ENCODE results near the gene DTHD1. TPM values are rescaled to one million over a fixed set of nuclear protein-coding genes. Genes with fewer than 3 reads are reported as not detected.

Gene DTHD1
- total and polyA plus RNA-seq, 11 donors = 0.14 to 0.83 TPM; not detected in 9

GRCh38 chr4:36348403-36348938 lies 67.1 kb downstream of the DTHD1 start:
- TF ChIP-seq POLR2A (IDR thresholded peaks at IDR 0.05) = no peak
- no peak for TF ChIP-seq CTCF (IDR thresholded peaks at IDR 0.05)
- intact Hi-C loops (cut with DNase I) = no loop called here
- H3K36me3 ChIP-seq = no peaks in the 10 kb centered on the region
- peaks cover 0 to 12% (median 0%) of the 10 kb centered on the region in 12 donors for H3K4me1 ChIP-seq
- peak overlapping the region in 1 of 12 donors; percentile 34 for H3K27ac ChIP-seq
- ATAC-seq (no peak), DNase-seq (no peak)
- no peak overlapping the region for H3K4me3 ChIP-seq
- no peaks in the 10 kb centered on the region for H3K9me3 ChIP-seq
- 73 to 77% (median 76%) methylated on average over 4 of the region's 4 CpGs for WGBS, 4 donors
- no peaks in the 10 kb centered on the region for H3K27me3 ChIP-seq

DNA sequence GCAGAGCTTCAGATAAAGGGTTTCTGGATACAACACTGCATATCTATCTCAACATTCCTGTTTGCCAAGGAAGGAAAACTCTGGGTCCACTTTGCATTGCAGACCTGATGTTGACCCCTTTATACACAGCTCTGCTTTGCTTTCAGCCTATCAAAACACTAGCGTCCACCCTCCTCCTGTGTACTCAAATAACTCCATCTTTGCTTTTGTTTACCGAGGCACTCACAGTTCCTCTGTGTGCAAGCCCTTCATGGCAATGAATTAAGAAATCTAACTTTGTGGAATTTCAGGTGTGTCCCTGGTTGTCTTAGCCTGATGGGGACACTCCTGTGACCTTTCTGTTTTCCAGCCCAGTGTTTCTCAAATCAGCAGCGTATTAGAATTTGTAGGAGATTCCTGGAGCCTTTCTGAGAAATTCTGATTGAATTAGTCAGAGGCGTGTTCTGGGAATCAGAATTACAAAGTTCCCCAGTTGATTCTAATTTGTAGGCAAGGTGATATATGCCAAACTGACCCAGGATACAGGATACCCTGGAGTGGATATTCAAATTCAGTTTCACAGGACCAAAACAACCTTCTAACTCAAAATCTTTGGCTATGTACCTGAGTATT lies 68.6 kb downstream of the DTHD1 start:
- Histone ChIP-seq H3K9me3 (no peaks in the 10 kb centered on the region), H3K4me3 (no peak overlapping the region), H3K27ac (no peak overlapping the region), H3K27me3 (no peaks in the 10 kb centered on the region), H3K36me3 (no peaks in the 10 kb centered on the region), H3K4me1 (peaks cover 0 to 12% (median 0%) of the 10 kb centered on the region in 12 donors)
- DNase-seq (no peak), ATAC-seq (no peak)
- TF ChIP-seq POLR2A (IDR thresholded peaks at IDR 0.05) (no peak), CTCF (IDR thresholded peaks at IDR 0.05) (no peak)
- intact Hi-C loops (cut with DNase I) = loop anchor here in 7 of 10 donors (5.0 to 10.0 kb wide), 4 partner anchors 1025 to 1045 kb away; no protein-coding TSS in a partner anchor
- 49 to 64% (median 57%) methylated on average over 4 of the region's 4 CpGs for WGBS, 4 donors

GRCh38 chr4:36351082-36351666 lies 69.8 kb downstream of the DTHD1 start:
- no peaks in the 10 kb centered on the region for H3K36me3 ChIP-seq
- ATAC-seq (no peak), DNase-seq (peak in 4 of 5 donors; percentile 18 to 72 (median 46))
- 5 to 12% (median 10%) methylated on average over 2 of the region's 2 CpGs for WGBS, 4 donors
- TF ChIP-seq POLR2A (IDR thresholded peaks at IDR 0.05) = no peak
- TF ChIP-seq CTCF (IDR thresholded peaks at IDR 0.05) = peak; percentile 39 to 80 (median 60)
- peaks cover 0 to 12% (median 0%) of the 10 kb centered on the region in 12 donors for H3K4me1 ChIP-seq
- H3K4me3 ChIP-seq = no peak overlapping the region
- intact Hi-C loops (cut with DNase I) = loop anchor here in 7 of 10 donors (5.0 to 10.0 kb wide), 4 partner anchors 1024 to 1044 kb away; no protein-coding TSS in a partner anchor
- H3K9me3 ChIP-seq = no peaks in the 10 kb centered on the region
- H3K27me3 ChIP-seq = no peaks in the 10 kb centered on the region
- H3K27ac ChIP-seq = no peak overlapping the region

- DNase-seq = no peak
- H3K4me1 ChIP-seq = peaks cover 0 to under 1% (median 0%) of the 10 kb centered on the region in 12 donors
- ATAC-seq = no peak
- no peaks in the 10 kb centered on the region for H3K9me3 ChIP-seq
- intact Hi-C loops (cut with DNase I) = loop anchor here in 7 of 10 donors (5.0 to 10.0 kb wide), 4 partner anchors 1021 to 1041 kb away; no protein-coding TSS in a partner anchor
- WGBS, 4 donors = 42 to 68% (median 55%) methylated on average over 2 of the region's 2 CpGs
- no peaks in the 10 kb centered on the region for H3K27me3 ChIP-seq
- H3K27ac ChIP-seq = no peak overlapping the region
- TF ChIP-seq POLR2A (IDR thresholded peaks at IDR 0.05) (no peak), CTCF (IDR thresholded peaks at IDR 0.05) (no peak)
- no peaks in the 10 kb centered on the region for H3K36me3 ChIP-seq
- no peak overlapping the region for H3K4me3 ChIP-seq
These were observed 72.6 kb downstream of the DTHD1 start for GRCh38 chr4:36353998-36354397.

All from heart left ventricle (tissue), 16 donors.